Activated T-helper 1 cell treated with anti-CD3 and anti-CD28 coated beads, Interleukin-12 subunit alpha, Interleukin-12 subunit beta, Interleukin-2, Interleukin-4 antibody, amounts not matched to agents 30 ng/mL and 10 ng/mL and 1 ng/mL, durations not matched to agents 14 hours and 24 hours and 36 hours (primary cell): Measurements from ENCODE around the gene NT5DC1. TPM values are rescaled to one million over a fixed set of nuclear protein-coding genes. Genes with fewer than 3 reads are reported as not detected.
"Not testable (repeated sequence)": the region's sequence is repeated elsewhere in the genome, so short reads cannot be mapped to it uniquely, and the experiment has no call there.

Source experiments
- DNase-seq: peaks from one replicate; pipeline ENCODE4 v3.0.0; 2021; ENCODE audit warnings: low spot score
- H3K27ac Mint-ChIP-seq: one replicate; pipeline ENCODE4 v1.8.0; 2021; ENCODE audit warnings: mild to moderate bottlenecking, mixed read lengths
- H3K27me3 Mint-ChIP-seq: one replicate; pipeline ENCODE4 v1.8.0; 2022; ENCODE audit warnings: mild to moderate bottlenecking, moderate library complexity, mixed read lengths; ENCODE audit not compliant: insufficient read depth
- H3K36me3 Mint-ChIP-seq: one replicate; pipeline ENCODE4 v1.8.0; 2021; ENCODE audit warnings: low read depth, mixed read lengths
- H3K4me1 Mint-ChIP-seq: one replicate; pipeline ENCODE4 v1.8.0; 2021; ENCODE audit warnings: low read depth, mixed read lengths
- H3K4me3 Mint-ChIP-seq: one replicate; pipeline ENCODE4 v1.8.0; 2021; ENCODE audit warnings: mild to moderate bottlenecking, moderate library complexity, mixed read lengths
- H3K9me3 Mint-ChIP-seq: one replicate; pipeline ENCODE4 v1.8.0; 2021; ENCODE audit warnings: mixed read lengths
- intact Hi-C: fragments of 100-400 bp; cut with micrococcal nuclease; formaldehyde crosslinking; loops from one replicate; pipeline ENCODE4 v1.15.1; 2024
- total RNA-seq: library from RNA; stranded (reverse); gene quantifications from 2 replicates; pipeline ENCODE4 v1.2.3, GENCODE V29; 2022

NT5DC1 gene
- total RNA-seq, 1 donor from 2014 or later: 30.1 TPM

DNA sequence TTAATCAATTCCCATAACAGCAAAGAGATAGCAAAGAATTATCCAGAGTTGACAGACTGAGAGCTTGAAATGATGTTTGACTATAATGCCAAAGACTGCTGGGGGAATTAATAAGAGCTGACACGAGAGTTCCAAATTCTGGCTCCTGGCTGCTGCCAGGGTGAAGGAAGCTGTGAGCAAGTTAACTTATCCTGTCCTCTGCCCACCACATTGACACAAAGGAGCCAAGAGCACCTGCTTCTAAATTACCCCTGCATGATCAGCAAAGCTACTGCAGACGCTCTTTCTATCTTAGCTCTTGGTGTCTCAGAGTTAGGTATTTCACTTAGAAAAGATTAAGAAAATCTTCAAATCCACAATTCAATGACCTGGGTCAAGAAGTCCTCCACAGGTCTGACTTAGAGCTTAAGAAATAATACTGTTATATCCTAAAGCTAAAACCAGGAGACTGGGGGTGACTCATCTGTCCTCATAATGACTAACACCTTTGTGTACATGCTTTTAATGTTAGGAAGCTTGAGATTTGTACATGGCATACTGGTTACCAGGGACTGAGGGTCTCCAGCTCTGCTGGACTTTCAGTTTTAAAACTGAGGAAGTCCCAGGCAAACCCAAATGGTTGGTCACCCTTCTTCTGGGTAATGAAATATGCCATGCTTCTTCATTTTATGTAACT lies 26.8 kb upstream of the NT5DC1 start:
- H3K4me3 Mint-ChIP-seq: no peak overlapping the region
- DNase-seq: no peak
- H3K4me1 Mint-ChIP-seq: no peaks in the 10 kb centered on the region
- peaks cover 1% of the 10 kb centered on the region for H3K27me3 Mint-ChIP-seq
- H3K9me3 Mint-ChIP-seq: no peaks in the 10 kb centered on the region
- intact Hi-C loops: no loop called here
- H3K36me3 Mint-ChIP-seq: no peaks in the 10 kb centered on the region
- H3K27ac Mint-ChIP-seq: no peak overlapping the region

GRCh38 chr6:116074732-116075390 lies 25.8 kb upstream of the NT5DC1 start:
- Mint-ChIP-seq H3K9me3 (no peaks in the 10 kb centered on the region), H3K4me1 (no peaks in the 10 kb centered on the region), H3K4me3 (no peak overlapping the region), H3K36me3 (no peaks in the 10 kb centered on the region), H3K27me3 (peaks cover 1% of the 10 kb centered on the region), H3K27ac (no peak overlapping the region)
- intact Hi-C loops: no loop called here
- no peak for DNase-seq

DNA sequence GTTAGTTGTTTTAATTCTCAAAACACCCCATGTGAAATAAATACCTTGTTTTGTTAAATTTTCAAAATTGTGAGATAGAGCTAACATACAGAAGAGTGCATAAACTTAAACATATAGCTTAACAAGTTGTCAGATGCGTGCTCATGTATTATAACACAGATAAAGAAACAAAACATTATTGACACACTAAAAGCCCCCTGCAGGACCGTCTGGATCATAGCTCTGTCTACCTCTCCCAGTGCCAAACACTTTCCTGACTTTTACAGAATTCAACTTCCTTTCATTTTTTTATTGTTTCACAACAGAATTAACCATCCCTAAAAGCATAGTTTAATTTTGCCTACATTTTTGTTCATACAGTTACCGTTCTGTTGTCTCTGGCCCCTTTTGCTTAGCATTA lies 22.1 kb upstream of the NT5DC1 start:
- no peak overlapping the region for H3K4me3 Mint-ChIP-seq
- H3K9me3 Mint-ChIP-seq: no peaks in the 10 kb centered on the region
- no peaks in the 10 kb centered on the region for H3K36me3 Mint-ChIP-seq
- H3K4me1 Mint-ChIP-seq: no peaks in the 10 kb centered on the region
- H3K27ac Mint-ChIP-seq: no peak overlapping the region
- intact Hi-C loops: no loop called here
- peaks cover 12% of the 10 kb centered on the region for H3K27me3 Mint-ChIP-seq
- DNase-seq: no peak

GRCh38 chr6:116078945-116079344 lies 21.7 kb upstream of the NT5DC1 start:
- no peak for DNase-seq
- peaks cover 12% of the 10 kb centered on the region for H3K27me3 Mint-ChIP-seq
- no peaks in the 10 kb centered on the region for H3K36me3 Mint-ChIP-seq
- no peaks in the 10 kb centered on the region for H3K4me1 Mint-ChIP-seq
- H3K9me3 Mint-ChIP-seq: no peaks in the 10 kb centered on the region
- no peak overlapping the region for H3K27ac Mint-ChIP-seq
- intact Hi-C loops: no loop called here
- no peak overlapping the region for H3K4me3 Mint-ChIP-seq

GRCh38 chr6:116083052-116083451 lies 17.6 kb upstream of the NT5DC1 start:
- Mint-ChIP-seq H3K36me3 (no peaks in the 10 kb centered on the region), H3K4me3 (no peak overlapping the region), H3K4me1 (no peaks in the 10 kb centered on the region), H3K27me3 (peaks cover 12% of the 10 kb centered on the region), H3K27ac (no peak overlapping the region), H3K9me3 (no peaks in the 10 kb centered on the region)
- DNase-seq: no peak
- intact Hi-C loops: no loop called here

GRCh38 chr6:116084284-116084683 lies 16.4 kb upstream of the NT5DC1 start:
- Mint-ChIP-seq H3K4me3 (no peak overlapping the region), H3K36me3 (no peaks in the 10 kb centered on the region), H3K27ac (no peak overlapping the region), H3K4me1 (no peaks in the 10 kb centered on the region), H3K27me3 (peaks cover 10% of the 10 kb centered on the region), H3K9me3 (no peaks in the 10 kb centered on the region)
- no peak for DNase-seq
- intact Hi-C loops: no loop called here

DNA sequence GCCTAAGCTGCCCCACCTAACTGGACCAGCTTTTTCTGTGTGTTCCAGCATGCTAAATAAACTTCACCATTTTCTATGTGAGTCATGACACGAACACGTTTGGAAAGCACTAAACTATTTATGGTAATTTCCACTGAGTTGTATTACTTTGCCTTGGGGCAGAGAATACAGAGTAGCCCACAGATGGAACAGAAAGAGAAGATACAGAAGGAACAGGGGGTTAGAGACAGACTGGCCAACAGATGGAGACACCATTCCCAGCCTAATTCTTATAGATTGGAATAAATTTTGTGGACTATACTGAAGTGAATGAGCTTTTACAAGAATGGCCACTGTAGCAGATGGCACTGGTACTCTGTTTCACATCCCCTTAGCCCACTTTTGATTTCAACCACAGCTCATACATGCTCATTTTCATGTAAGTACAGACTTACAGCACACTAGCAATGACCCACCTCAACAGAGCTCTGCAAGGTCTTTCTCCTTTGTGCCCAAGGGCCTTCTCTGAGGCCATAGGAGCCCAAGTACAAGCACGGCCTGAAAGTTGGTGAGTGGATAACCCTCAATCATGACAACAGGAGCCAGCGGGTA lies 13.1 kb upstream of the NT5DC1 start:
- no peaks in the 10 kb centered on the region for H3K36me3 Mint-ChIP-seq

GRCh38 chr6:116088946-116089345 lies 11.7 kb upstream of the NT5DC1 start:
- intact Hi-C loops: no loop called here
- Mint-ChIP-seq H3K9me3 (no peaks in the 10 kb centered on the region), H3K4me3 (no peak overlapping the region), H3K27ac (no peak overlapping the region), H3K27me3 (peaks cover 4% of the 10 kb centered on the region), H3K36me3 (no peaks in the 10 kb centered on the region), H3K4me1 (no peaks in the 10 kb centered on the region)
- no peak for DNase-seq

More for the DNA sequence above, 13.1 kb upstream of the NT5DC1 start:
- no peak for DNase-seq
- Mint-ChIP-seq H3K9me3 (no peaks in the 10 kb centered on the region), H3K27ac (no peak overlapping the region), H3K4me1 (no peaks in the 10 kb centered on the region), H3K27me3 (peaks cover 3% of the 10 kb centered on the region), H3K4me3 (no peak overlapping the region)
- intact Hi-C loops: no loop called here

- Mint-ChIP-seq H3K27ac (no peak overlapping the region), H3K4me1 (no peaks in the 10 kb centered on the region), H3K9me3 (no peaks in the 10 kb centered on the region), H3K27me3 (peaks cover 4% of the 10 kb centered on the region), H3K4me3 (no peak overlapping the region), H3K36me3 (no peaks in the 10 kb centered on the region)
- no peak for DNase-seq
- intact Hi-C loops: no loop called here
These were observed 10.4 kb upstream of the NT5DC1 start for GRCh38 chr6:116090251-116090650.

- Mint-ChIP-seq H3K9me3 (peaks cover 16% of the 10 kb centered on the region), H3K27ac (no peak overlapping the region), H3K4me3 (no peak overlapping the region), H3K36me3 (no peaks in the 10 kb centered on the region), H3K4me1 (no peaks in the 10 kb centered on the region), H3K27me3 (peaks cover 4% of the 10 kb centered on the region)
- intact Hi-C loops: no loop called here
- DNase-seq: no peak
These were observed 6.6 kb upstream of the NT5DC1 start for GRCh38 chr6:116094041-116094440.

DNA sequence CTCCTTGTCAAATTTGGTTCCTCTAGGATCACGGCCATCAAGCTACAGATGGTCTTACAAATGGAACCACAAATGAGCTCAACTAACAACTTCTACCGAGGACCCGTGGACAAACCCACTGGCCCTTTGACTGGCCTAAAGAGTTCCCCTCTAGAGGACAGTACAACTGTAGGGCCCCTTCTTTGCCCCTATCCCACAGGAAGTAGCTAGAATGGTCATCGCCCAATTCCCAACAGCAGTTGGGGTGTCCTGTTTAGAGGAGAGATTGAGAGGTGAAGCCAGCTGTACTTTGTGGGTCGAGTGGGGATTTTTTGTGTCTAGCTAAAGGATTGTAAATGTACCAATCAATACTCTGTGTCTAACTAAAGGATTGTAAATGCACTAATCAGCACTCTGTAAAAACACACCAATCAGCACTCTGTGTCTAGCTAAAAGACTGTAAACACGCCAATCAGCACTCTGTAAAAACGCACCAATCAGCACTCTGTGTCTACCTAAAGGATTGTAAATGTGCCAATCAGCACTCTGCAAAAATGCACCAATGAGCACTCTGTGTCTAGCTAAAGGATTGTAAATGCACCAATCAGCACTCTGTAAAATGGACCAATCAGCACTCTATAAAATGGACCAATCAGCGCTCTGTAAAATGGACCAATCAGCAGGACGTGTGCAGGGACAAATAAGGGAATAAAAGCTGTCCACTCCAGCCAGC lies 4.4 kb upstream of the NT5DC1 start:
- intact Hi-C loops, H3K4me3 Mint-ChIP-seq, H3K27me3 Mint-ChIP-seq, DNase-seq, H3K27ac Mint-ChIP-seq, H3K36me3 Mint-ChIP-seq: not testable (repeated sequence)
- peaks cover 16% of the 10 kb centered on the region for H3K9me3 Mint-ChIP-seq
- peaks cover 15% of the 10 kb centered on the region for H3K4me1 Mint-ChIP-seq

GRCh38 chr6:116096979-116097816 lies 3.5 kb upstream of the NT5DC1 start:
- peaks cover 2% of the 10 kb centered on the region for H3K27me3 Mint-ChIP-seq
- intact Hi-C loops: loop anchor here (1.0 kb wide), 1 partner anchor 86 kb away; no protein-coding TSS in a partner anchor
- peaks cover 16% of the 10 kb centered on the region for H3K9me3 Mint-ChIP-seq

More at GRCh38 chr6:116096979-116097816, 3.5 kb upstream of the NT5DC1 start:
- no peak for DNase-seq
- Mint-ChIP-seq H3K36me3 (no peaks in the 10 kb centered on the region), H3K4me1 (peaks cover 25% of the 10 kb centered on the region), H3K27ac (no peak overlapping the region), H3K4me3 (no peak overlapping the region)
